ENCODE measurements around the gene FSTL4.

FSTL4 gene

DNA sequence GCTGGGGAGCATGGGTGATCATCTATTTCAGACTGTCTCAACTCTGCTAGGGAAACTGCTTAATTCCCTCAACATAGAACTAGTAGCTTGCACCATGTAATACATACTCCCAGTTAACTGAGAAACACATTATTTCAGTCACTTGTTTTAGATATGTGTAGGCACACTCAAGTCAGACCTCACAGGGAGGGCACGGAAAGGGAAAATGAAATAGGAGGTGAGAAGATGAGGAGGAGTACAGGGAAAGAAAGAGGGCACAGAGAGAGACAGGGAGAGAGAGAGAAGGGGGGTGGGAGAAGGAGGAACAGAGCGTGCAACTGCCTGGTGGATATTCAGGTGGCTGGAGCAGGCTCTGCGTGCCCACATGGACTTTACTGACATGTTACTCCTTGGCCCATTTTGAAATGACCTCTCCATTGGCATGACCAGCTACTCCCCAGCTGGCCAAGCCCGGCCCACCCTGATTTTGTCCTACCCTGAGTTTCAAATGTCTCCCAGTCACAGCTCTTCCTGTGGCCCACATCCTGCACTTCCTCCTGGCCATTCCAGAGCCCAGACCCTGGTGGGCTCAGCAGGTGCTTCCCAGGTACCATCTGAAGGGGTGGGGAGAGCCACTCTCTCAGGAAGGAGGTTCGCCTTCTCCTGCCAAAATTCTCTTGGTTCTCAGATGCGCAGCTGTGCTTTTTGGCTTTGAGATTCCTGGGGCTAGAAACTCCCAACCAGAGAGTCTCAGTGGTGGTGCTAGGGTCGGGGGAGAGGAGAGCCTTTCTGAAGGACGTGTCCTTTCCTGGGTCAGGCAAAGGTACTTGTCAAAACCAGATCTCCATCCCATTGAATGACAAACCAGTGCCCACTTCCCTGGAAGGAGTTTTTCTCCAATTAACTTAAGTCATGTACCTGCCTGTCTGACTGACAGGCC lies 229.4 kb downstream of the FSTL4 start:
- DNase-seq: no peak

DNA sequence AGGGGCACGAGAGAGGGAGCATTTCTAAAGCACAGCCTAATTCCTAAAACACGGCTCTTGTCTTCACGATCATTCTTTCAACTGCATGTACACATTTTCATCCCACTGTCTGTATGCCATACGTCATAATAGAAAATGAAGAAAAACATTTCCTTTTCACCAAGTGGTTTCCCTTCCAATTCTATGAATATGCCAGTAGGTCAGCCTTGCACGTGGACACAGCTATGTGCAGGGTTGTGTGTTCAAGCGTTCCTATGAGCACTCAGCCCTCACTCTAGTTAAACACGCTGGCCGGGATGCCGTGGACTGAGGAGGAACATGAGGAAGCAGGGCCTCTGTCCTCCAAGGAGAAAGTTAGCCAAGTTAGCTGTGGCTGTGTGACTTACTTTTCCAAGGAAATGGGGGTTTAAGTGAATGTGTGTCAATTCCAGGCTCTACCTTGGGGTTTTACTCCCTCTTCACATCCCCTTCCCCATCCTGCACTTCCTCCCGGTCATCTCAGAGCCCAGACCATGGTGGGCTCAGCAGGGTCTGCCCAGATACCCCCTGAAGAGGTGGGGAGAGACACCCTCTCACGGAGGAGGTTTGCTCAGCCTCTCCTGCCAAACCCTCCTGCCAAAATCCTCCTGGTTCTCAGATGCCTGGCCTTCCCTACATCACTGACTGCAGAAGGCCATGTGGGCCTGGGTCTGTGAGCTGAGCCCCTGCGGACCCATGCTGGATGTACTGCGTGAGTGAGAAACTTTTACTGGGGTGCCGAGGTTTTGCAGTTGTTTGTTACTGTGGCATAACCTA lies 230.6 kb downstream of the FSTL4 start:
- no peak for DNase-seq

DNA sequence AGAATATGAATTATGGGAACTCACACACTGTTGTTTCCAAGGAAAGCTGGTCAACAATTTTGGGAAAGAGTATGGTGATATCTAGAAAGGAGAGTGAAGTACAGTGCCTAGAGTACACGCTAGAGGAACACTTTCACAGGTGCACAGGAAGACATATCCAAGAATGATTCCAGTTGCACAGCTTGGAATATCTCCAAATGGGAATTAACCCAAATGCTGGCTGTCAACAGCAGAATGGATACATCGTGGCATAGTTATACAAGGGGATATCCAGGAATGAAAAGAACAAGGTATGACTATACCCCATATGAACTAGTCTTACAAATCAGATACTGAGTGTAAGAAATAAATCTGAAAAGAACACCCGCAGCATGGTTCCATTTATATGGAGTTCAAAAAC lies 231.3 kb downstream of the FSTL4 start:
- DNase-seq: no peak

DNA sequence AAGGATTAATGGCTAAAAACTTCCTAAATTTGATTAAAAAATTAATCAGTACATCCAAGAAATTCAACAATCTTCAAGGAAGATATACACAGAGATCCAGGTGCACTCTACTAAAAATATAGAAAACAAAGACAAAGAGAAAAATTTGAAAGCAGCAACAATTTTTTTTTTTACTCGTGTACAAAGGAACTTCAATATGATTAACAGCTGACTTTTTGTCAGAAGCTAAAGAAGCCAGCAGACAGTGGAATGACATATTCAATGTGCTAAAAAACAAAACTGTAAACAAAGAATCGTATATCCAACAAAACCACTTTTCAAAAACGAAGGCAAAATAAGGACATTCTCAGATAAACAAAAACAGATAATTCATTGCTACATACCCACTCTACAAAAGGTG lies 234.6 kb downstream of the FSTL4 start:
- no peak for DNase-seq

DNA sequence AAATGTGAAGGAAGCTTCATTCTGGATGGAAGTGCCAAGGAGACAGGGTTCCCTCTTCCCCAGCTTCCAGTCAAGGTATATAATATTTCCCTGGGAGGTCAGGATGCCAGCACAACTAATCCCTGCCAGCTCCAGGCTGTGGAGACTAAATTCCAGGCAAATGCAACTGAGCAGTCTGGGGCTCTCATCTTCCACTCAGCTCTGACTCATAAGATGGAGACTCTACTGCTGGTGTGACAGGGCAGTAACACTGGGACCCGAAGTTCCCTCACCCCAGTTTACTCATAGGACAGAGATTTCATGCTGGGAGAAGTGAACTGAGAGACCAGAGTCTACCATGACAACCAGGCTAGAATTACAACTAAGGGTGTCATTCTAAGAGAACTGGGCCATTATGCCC lies 235.4 kb downstream of the FSTL4 start:
- DNase-seq: no peak

DNA sequence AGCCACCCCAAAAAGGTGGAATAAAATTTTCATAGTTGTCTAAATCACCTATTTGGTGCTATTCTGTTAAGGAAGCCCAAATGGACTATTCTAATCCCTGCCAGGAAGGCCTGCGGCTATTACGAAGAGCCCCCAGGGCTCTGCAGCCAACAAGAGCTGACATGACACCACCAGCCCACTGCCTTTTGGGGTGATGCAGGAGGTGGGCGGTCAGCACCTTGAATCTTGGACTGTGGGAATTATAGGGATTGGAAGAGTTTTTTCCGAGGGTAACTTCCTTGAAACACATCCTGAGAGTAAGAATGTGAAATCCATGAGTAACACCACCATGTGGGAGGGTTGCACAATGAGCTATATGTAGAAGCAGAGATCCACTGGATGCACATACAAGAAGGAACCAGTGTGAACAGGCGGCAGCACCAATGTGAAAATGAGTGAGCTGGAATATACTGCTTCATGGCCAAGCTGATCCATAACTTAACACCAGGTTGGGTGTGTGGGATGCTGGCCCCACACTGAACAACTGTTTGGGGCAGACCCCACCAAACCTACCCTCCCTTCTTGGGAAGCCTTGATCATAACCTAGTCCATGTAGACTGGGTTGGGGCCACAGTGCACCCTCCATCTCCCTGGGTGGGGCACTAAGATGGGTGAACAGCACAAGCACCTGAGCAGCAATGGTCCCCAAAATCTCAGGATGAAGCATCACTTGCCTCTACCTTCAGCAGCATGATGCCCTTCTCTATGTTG lies 239.0 kb downstream of the FSTL4 start:
- no peak for DNase-seq

DNA sequence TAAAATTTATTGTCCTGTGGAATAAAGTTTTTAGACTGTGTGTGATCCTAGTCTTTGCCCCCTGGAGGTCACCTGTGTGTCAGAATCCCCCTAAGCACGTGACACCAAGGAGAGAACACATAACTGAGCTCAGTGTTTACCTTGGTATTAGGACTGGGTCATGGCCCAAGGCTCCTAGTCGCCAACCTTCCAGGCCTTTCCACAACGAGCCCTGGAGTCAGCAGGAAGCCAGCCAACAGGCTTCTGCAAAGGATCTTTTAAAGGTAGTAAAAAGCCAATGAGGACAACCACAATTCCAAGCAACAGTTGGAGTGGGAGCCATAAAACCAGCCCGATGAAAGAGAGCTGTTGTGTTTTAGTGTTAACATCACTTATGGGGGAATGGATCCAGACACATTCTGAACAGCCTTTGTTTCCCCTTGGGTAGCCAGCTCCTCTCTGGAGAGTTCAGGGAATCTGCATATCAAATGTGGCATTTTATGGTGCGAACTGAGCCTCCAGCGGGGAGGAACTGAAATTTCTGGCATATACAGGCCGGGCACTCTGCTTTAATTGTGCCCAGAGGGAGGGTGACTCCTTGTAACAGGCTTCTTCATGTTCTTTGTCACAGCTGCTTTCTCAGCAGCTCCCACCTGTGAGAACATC lies 239.9 kb downstream of the FSTL4 start:
- DNase-seq: no peak

DNA sequence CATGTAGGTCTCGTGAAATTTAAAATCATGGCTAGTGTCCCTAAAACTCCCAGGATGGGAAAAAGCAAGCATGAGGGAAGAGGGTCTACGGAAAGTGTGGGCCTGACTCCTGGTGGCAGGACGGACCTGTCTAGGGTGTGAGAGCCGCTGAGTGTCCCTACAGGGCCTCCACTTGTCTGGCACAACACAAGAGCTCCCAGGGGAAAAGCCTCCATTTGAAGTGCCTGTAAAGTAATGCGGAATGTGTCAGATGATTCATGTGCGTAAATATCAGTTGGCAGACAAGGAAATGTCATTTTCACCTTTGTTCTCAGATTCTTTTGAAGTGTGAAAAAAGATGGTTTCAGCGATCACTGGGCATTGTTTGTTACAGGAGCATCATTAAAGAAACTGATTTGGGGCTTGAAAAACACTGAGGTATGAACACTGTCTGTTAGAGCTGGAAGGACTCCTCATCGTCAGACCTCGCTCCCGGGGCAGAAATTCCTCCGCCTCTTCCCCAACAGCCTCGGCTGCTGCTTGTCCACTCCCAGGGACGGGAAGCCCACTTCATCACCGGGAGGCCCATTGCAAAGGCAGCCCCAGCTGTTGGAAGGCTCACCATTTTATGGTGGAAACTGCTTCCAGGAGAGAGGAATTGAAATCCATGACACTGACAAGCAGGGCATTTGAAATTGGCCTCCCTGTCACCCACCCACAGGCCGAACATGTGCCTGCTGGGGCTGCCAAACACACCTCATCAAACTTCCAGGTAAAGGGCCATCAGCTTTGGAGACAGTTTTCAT lies 240.8 kb downstream of the FSTL4 start:
- no peak for DNase-seq

DNA sequence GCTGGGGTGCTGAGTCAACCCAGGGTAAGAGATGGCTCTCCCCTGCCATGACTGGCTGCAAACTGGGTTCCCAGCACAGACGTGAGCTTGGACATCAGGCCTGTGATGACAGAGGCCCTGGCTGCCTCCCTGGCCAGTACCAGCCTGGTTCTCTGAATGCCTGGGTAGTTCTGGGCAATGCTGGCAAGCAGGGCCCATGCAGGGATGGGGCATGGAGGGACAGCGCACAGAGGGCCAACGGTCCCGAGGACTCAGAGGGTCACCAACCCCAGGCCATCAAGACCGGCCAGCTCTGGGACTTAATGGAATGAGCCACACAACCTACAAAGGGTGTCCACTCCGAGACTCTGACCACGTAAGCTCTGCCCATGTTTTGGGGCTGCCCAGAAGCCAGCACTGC lies 241.4 kb downstream of the FSTL4 start:
- DNase-seq: no peak

DNA sequence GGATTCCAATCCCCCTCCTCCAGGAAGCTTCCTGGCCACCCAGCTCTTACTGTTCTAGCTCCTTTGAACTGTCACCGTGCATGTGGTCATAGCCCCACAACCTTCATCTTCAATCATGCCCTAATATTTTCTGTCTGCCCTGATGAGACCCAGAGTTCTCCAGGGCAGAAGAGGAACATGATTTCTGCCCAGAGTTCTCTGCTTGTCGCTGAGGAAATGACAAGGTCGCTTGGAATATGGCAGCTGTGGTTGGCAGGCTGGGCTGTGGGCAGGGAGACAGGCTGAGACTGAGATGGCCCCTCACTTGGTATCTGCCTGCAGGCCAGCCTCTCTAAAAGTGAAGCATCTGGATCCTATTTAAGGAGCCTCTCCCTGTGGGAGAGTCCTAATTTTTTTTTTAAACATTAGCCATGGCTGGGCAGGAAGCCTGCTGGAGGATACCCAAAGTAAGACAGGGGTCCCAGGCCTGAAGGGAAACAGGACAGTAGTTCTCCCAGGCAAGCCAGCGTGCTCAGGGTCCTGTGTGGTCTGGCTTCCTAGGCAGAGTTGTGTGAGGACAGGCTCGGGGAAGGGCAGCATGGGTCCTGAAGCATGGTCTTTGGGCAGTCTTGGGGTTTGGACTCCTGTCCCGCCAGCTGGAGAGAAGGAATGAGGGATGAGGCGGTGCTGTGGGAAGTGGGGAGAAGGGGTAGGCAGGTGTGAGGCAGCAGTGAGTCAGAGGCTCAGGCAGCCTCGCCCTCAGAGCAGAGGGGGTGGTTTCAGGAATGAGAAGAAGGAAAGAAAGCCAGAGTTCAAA lies 242.1 kb downstream of the FSTL4 start:
- DNase-seq: no peak

DNA sequence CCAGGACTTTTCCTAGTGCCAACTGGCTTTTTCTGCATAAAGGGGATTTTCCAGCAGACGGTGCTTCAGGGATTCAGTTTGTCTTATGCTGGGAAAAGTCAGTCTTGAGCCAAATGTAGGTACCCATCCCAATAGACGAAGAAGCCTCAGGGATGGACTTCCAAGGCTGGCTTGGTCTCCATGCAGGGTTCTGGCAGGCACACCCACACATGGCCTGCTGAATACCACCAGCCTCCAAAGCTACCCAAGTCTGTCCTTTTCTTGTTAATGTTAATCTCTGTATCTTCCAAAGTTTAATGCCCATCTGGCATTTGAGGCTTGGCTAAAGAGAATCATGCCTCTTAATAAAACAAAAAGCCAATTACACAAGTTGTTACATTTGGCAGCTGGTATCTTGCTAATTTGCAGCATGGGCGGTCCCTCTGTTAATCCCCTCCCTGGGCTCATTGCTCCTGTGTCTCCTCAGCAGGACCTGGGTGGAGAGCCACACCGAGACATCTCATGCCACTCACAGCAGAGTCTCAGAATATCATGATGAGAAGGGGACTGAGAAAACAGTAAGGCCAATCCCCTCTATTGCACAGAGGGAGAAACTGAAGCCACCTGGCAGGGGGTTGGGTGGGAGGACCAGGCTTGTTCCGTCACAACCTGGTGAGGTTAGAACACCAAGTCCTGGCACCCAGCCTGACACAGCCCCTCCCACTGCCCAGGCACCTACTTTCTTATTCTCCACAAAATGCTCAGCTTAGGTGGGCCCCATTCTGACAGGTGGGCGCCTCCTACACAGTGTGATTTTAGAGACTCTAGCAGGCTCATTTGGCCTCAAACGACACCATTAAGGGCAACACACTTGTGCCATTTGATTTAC lies 243.2 kb downstream of the FSTL4 start:
- no peak for DNase-seq

DNA sequence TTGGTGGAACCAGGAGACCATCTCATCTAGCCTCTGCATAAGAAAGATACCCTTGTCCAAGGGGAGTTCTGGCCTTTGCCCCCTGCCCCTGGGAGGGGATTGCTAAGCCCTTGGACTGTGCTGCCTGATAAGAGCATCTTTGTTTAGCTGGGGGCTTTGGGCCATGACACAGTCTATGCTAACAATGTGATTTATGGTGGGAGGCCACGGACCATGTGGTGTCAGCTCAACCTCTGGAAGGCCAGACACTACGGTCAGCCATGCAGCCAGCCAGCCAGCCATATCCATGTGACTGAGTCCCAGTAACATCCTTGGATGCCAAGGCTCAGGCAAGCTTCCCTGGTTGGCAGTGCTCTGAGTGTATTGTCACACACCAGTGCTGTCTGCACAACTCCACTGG lies 244.4 kb downstream of the FSTL4 start:
- DNase-seq: no peak

DNA sequence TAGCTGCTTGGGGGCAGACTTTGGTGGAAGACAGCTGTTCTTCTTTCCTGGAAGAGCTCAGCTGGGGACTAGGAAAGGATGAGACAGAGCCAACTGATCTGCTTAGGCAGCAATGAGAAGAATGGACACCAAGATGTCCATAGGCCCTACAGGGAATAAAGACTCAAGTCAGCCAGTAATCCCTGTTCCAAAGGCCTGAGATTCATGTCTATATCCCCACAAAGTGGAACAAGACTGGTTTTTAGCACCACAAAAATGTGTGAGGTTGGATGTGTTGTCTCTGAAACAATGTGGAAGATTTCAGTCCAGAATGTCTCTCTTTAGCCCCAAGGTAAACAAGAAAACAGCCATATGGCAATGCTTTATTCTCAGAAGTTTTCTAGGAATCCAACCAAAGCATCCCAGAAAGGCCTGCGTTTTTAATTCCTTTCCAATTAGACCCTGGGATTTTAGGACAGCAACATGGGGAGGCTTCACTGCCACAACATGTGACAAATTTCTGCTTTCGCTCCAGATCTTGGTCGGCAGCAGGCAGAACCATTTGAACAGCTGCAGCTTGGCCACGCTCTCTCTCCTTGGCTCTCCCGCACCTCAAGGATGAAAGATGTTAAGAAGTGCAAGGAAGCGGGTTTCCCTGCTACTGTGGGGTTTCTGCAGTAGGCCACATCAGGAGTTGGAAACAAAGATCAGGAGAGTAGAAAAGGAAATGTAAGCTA lies 245.1 kb downstream of the FSTL4 start:
- no peak for DNase-seq

DNA sequence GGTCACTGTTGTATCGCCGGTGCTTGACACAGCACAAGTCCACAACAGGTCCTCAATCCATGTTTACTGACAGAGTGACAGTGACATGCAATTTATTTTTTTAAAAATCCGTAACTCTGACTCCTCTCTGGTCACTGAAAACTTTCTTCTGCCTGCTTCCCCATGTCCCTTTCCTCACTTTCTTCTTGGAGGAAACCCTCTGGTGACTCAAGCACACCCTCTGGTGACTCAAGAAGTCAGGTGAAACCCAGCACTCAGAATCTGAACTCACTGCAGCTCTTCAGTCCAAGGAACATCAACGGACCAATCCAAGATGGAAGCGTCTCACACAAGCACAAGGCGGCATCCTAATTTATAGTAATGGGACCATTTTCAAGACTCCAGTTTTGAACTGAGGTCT lies 245.9 kb downstream of the FSTL4 start:
- no peak for DNase-seq

DNA sequence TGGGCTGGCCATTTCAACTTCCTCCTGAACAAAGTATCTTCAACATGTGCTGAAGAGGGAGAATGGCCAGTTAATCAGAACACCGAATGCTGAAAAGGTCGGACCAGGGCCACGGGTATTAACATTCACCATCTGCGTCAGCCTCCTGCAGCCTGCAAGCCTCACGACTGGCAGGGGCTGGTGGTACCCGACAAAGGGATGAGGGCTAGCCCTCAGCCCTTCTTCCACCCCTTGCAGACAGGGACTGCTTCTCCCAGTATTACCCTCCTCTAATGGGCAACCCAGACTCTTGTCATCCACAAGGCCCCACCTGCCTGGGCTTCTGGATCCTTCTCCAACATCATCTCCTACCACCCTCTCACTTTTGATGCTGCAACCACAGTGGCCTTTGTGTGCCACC lies 246.6 kb downstream of the FSTL4 start:
- no peak for DNase-seq

DNA sequence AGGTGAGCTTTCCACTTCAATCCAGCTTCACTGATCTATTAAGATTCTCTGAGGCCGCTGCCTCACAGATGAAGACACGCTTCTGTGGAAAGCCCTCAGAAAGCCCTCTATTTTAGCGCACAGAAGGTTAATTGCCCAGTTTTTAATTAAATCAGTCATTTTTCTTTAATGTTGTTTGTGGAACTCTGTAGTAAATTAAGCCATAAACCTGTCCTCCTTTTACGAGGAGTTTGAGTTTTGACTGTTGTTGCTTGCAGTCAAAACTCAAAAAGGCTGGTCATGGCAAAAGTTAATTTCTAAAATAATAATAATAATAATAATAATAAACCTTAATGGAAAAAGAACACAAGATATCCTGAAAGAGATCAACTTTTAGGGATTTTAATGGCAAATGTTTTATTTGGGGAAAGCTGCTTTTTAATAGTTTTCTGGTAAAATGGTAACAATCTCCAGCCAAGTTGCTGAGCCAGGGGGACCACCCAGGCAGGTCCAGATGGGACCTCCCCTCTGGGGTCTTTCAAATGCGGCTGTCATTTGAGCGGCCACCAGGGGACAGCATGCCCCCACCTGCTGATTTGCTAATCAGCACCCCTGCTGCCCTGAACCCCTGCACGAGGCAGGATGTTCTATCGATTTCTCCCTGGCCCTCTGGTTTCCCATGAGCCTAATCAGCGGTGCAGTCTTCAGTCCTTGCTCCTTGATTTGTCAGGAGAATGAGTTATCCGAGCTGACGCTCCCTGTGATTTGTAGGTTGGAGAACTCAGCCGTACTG lies 247.2 kb downstream of the FSTL4 start:
- DNase-seq: no peak

DNA sequence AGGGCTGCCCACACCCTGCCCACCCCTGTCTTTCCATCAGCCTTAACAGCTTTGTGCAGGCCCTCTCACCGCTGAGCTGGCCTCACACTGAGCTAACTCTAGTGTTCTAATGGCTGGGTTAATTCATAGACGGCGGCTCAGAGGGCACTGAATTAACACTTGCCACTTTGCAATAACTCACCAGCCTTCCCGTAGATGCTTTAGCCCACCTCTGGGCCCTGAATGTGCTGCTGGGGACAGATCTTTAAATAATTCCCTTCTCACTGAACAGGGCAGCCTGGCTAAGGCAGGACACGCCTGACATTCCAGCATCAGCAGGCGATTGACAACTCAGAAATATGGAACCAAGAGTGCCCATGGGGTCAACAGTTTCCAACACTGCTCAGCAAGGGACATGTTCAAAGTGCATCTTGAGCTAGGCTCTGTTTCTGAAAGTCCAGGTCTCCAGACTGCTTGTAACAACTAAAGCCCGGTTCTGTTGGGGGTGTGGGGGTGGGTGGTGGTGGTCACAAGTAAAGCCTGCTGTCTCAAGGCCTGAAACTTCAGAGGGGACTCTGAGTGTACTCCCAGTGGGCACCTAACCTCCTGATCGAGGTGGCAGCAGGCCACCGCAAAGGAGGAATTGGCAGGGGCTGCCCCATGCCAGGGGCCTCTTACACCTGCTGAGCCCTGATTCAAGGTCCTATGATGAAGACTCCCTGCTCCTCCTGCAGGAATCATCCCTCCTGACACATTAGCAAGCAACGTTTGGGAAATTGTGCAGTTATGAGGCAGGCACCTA lies 248.3 kb downstream of the FSTL4 start:
- DNase-seq: no peak

DNA sequence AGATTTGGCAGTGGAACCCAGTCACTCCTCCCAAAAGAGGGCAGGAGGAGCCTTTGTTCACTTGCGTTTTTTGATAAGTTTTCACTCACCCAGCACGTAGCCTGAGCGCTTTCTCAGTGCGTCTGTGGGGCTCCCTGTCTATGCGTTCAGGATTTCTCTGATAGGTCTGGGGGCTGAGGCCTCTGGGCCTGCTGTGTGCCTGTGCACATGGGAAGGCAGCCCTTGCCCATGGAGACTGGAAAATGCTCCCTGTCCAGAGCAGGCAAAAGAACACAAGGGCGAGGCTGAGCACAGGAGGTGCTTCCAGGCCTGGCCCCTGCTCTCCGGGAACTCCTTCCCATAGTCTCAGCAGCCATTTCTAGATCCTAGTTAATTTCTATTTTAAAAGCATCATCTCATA lies 249.9 kb downstream of the FSTL4 start:
- no peak for DNase-seq

All from cortex of kidney (tissue), 1 donor.